RWPE1 (cell line): ENCODE results near the gene NPEPL1.

Experiments
- CTCF ChIA-PET: fragments of 350-600 bp; sonication (Branson Sonifier 250); formaldehyde crosslinking; extraction: SDS; loops from one replicate; lab custom pipeline; 2021; lab: Yijun Ruan, JAX
- POLR2A ChIA-PET: fragments of 400-600 bp; formaldehyde crosslinking; extraction: SDS; loops from one replicate; lab custom pipeline; 2020; ENCODE audit warnings: antibody characterized with exemption; ENCODE audit not compliant: low non-redundant PET; lab: Yijun Ruan, JAX
- DNase-seq: peaks from one replicate; pipeline ENCODE4 v3.0.0; 2012; ENCODE audit warnings: low spot score
- H3K27ac ChIP-seq: fragments of 450-650 bp; 2 replicates; pipeline ENCODE4 v1.5.1; 2017
- TF ChIP-seq, protein P1 (sequence below): fragments of 450-650 bp; conservative IDR thresholded peaks from 2 replicates; pipeline ENCODE4 v1.5.1; 2017; ENCODE audit warnings: low read depth, mild to moderate bottlenecking

The NPEPL1 gene

DNA sequence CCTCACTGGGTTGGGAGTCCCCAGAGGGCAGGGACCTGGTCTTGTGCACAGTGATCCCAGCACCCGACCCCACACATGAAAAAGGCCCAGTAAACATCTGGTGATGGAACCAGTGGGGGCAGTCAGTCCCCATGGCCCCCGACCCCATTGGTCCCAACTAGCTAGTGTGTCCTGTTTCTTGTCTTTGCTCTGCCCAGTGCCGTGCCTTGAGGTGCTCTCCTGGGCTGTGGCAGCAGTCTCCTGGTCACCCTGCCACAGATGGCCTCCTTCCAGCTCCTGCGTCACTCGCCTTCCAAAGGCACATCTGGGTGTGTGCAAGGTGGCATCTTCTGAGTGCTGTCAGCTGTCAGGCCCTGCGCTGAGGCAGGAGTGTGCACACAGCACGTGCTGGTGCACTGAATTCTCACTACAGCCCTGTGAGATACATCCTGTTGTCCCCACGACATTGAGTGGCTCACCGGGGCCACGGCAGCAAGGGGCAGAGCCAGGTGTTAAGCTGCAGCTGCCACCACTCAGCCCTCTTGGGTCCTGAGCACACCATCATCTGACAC is 3.9 kb downstream of the NPEPL1 start:
- H3K27ac ChIP-seq, result peak overlapping the region; percentile 26; the same call in 1 of the 2 replicates
- ChIA-PET POLR2A (interaction anchor here (0.6 kb wide), 1 partner anchor 18 kb away, joined by 3 read pairs; no protein-coding TSS in a partner anchor), CTCF (interaction anchor here (1.2 kb wide), 1 partner anchor 10 kb away, joined by 4 read pairs; no protein-coding TSS in a partner anchor)
- TF ChIP-seq, protein P1, sequence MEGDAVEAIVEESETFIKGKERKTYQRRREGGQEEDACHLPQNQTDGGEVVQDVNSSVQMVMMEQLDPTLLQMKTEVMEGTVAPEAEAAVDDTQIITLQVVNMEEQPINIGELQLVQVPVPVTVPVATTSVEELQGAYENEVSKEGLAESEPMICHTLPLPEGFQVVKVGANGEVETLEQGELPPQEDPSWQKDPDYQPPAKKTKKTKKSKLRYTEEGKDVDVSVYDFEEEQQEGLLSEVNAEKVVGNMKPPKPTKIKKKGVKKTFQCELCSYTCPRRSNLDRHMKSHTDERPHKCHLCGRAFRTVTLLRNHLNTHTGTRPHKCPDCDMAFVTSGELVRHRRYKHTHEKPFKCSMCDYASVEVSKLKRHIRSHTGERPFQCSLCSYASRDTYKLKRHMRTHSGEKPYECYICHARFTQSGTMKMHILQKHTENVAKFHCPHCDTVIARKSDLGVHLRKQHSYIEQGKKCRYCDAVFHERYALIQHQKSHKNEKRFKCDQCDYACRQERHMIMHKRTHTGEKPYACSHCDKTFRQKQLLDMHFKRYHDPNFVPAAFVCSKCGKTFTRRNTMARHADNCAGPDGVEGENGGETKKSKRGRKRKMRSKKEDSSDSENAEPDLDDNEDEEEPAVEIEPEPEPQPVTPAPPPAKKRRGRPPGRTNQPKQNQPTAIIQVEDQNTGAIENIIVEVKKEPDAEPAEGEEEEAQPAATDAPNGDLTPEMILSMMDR, result no peak
- no peak for DNase-seq

DNA sequence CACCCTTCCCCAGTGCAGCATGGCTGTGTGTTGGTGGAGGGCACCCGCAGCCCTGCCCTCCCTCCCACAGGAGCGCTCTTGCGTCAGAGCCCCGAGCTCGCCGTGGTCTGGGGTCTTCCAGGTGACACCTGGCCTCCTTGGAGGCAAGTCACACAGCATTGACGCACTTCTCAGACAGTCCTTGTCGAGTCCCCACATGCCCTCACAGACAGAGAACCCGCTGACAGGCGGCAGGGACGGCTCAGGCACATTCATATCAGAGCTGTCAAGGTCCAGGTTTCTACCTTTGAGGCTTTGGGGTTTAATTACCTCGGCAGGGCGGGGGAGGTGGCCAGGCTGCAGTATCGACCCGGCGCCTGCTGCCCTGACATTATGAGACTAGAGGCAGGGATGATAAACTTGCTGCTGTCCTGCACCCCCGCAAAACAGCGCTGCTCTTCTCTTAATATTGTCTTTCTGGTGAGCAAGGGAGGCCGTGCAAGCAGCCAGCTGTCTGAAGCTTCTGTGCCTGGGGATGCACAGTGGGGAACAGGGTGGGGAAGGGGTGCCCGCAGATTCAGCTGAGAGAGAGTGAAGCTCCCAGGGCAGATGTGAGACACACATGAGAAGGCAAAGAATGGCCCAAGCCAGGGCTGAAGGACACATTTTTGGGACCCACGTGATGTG is 4.7 kb downstream of the NPEPL1 start:
- peak overlapping the region; percentile 26; the same call in 1 of the 2 replicates for H3K27ac ChIP-seq
- DNase-seq, result no peak
- TF ChIP-seq, protein P1, result no peak
- CTCF ChIA-PET, result no interaction called here
- POLR2A ChIA-PET, result no interaction called here

DNA sequence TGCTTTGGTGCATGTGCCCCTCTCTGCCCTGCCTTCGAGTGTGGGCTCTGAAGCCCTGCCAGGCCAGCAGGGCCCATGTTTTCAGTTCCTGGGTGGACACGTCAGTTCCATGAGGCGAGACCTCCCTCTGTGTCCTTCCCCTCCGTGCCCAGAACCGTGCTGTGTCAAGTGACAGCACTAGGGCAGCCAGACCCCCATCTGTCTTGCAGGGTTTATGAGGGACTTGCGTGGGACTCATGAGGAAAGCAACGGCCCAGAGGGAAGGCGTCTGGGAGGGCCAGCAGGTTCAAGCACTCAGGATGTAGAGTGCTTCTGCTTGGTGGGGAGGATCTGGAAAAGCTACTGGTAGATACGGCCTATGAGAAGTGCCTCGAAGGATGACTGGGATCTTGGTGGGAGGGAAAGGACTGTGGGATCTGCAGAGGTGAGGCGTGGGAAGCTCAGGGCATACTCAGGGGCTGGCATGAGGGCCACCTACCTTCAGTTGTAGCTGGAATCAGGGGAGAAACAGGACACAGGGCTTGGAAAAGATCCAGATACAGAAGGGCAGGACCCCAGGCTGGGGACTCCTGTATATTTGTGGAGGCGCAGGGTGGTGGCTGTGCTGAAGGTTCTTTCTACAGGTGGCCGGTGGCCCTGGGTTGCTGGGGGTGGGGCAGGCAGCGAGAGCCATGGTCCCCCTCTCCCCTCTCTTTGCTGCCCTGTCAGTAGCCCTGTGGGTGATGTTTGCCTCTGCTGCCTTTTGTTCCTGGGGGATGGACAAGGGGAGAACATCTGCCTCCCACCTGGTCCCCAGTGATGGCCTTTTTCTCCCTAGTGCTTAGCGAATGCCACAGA is 5.5 kb downstream of the NPEPL1 start:
- no peak overlapping the region; the same call in 1 of the 2 replicates for H3K27ac ChIP-seq
- POLR2A ChIA-PET, result no interaction called here
- TF ChIP-seq, protein P1, result no peak
- CTCF ChIA-PET, result no interaction called here
- DNase-seq, result no peak

DNA sequence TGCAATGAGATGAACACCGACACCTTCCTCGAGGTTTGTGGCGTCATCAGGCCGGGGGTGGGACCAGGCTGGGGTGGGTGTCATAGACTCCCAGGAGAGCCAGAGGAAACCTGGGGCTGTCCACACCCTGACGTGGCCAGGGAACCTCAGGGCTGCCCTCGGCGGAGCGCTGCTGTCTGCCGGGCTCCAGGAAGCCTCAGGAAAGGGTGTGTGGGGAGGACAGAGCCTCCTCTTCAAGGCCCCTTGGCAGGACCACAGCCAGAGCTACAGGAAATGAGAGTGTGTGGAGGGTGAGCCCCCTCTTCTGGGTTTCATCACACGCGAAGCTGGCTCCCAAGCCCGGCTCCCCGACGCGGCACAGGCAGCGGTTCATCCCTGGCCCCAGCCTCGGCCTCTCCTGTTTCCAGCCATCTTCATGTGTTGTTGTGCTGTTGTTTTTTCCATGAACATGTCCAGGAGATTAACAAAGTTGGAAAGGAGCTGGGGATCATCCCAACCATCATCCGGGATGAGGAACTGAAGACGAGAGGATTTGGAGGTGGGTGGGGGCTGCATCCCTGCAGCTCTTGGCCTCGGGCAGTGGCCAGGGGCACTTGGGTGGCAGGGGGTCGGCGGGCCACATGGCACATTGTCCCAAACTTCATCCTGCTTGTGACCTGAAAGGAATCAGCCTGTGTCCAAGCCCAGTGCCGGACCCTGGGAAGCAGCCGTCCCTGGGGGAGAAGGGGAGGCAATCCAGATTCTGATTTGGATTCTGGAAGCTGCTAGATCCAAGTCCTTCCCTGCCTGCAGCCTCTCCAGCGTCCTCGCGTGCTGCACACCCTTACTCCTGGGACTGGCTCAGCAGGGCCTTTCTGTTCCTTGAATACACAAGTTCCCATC is 6.4 kb downstream of the NPEPL1 start:
- DNase-seq, result no peak
- H3K27ac ChIP-seq, result peak overlapping the region; percentile 10; the same call in 1 of the 2 replicates
- ChIA-PET CTCF (interaction anchor here (0.6 kb wide), 1 partner anchor 48 kb away, joined by 3 read pairs; no protein-coding TSS in a partner anchor), POLR2A (no interaction called here)
- TF ChIP-seq, protein P1, result no peak

DNA sequence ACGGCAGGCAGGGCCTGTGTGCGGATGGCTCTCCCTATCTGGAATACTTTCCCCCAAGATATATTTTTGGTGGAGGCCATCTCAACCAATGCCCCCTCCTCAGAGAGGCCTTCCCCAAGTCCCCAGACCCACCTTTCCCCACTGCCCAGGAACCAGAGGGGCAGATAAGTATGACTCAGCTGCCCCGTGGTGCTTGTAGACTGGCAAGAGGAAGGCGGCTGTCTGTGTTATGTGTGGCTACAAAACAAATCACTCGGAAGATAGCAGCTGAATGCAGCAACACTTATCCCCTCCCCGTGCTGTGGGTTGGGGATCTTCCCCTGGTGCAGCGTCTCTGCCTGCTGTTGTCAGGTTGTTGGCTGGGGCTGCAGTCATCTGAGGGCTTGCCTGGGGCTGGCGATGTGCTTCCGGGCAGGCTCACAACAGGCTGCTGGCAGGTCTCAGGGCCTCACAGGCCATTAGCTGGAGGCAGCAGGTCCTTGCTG is 7.1 kb downstream of the NPEPL1 start:
- no peak overlapping the region for H3K27ac ChIP-seq
- no peak for DNase-seq
- TF ChIP-seq, protein P1, result no peak
- POLR2A ChIA-PET, result interaction anchor here (0.6 kb wide), 1 partner anchor 15 kb away, joined by 3 read pairs; no protein-coding TSS in a partner anchor
- CTCF ChIA-PET, result interaction anchor here (0.6 kb wide), 1 partner anchor 47 kb away, joined by 3 read pairs; no protein-coding TSS in a partner anchor
